SK-N-MC (cell line): ENCODE results near the gene GIPC1.

Experiments used
- EZH2 ChIP-seq: fragments of 200-600 bp; sonication (generic); IDR thresholded peaks from one replicate; pipeline ENCODE4 v1.6.1; 2017; ENCODE audit warnings: antibody characterized with exemption
- POLR2AphosphoS5 ChIP-seq: IDR thresholded peaks from 2 replicates; pipeline ENCODE4 v1.6.1; 2012; ENCODE audit warnings: mild to moderate bottlenecking, low read depth, low read length, borderline replicate concordance

- TF ChIP-seq POLR2AphosphoS5: no peak
- no peak for TF ChIP-seq EZH2
These were observed 48.1 kb upstream of the GIPC1 start for GRCh38 chr19:14544047-14544446.
